Natural killer cell (primary cell): ENCODE measurements around the gene NDUFAF7. TPM values are rescaled to one million over a fixed set of nuclear protein-coding genes. Genes with fewer than 3 reads are reported as not detected.
"Not testable (repeated sequence)": the region's sequence is repeated elsewhere in the genome, so short reads cannot be mapped to it uniquely, and the experiment has no call there.

ENCODE experiments used
- ATAC-seq, 3 donors: fragments of 150-1000 bp in 2 of 3; fragments of 200-7000 bp in 1 of 3; cut with Tn5 transposase; 1 replicate in 1 of 3; 2 replicates in 2 of 3; pipeline ENCODE4 v1.10.0; 2021; ENCODE audit warnings: mild to moderate bottlenecking in 2 of 3, moderate library complexity in 2 of 3
- DNase-seq, 2 donors: peaks; one replicate each; pipeline versions ENCODE4 v3.0.0 to v3.0.0-alpha.2; 2013 to 2021; ENCODE audit warnings: mixed read lengths in 1 of 2
- H3K27ac ChIP-seq: one replicate; pipeline ENCODE4 v1.5.1; 2013; ENCODE audit warnings: mild to moderate bottlenecking, low read length
- H3K27me3 ChIP-seq: one replicate; pipeline ENCODE4 v1.6.1; 2013; ENCODE audit warnings: low read length; ENCODE audit not compliant: control insufficient read depth, insufficient read depth
- H3K36me3 ChIP-seq: one replicate; pipeline ENCODE4 v1.6.1; 2013; ENCODE audit warnings: low read length; ENCODE audit not compliant: control insufficient read depth, insufficient read depth
- H3K4me1 ChIP-seq: one replicate; pipeline ENCODE4 v1.6.1; 2013; ENCODE audit warnings: low read length; ENCODE audit not compliant: control insufficient read depth, insufficient read depth
- H3K4me3 ChIP-seq: one replicate; pipeline ENCODE4 v1.5.1; 2013; ENCODE audit warnings: low read length
- H3K9me3 ChIP-seq: one replicate; pipeline ENCODE4 v1.6.1; 2013; ENCODE audit warnings: low read length; ENCODE audit not compliant: control insufficient read depth, insufficient read depth
- H3K27ac Mint-ChIP-seq, 2 donors: one replicate each; pipeline ENCODE4 v1.8.0; 2022; ENCODE audit warnings: mild to moderate bottlenecking in 2 of 2, mixed read lengths in 2 of 2, moderate library complexity in 1 of 2
- H3K27me3 Mint-ChIP-seq, 2 donors: one replicate each; pipeline ENCODE4 v1.8.0; 2022; ENCODE audit warnings: low read depth in 2 of 2, mixed read lengths in 2 of 2
- H3K36me3 Mint-ChIP-seq: one replicate; pipeline ENCODE4 v1.8.0; 2022; ENCODE audit warnings: mixed read lengths
- H3K4me1 Mint-ChIP-seq, 2 donors: one replicate each; pipeline ENCODE4 v1.8.0; 2022; ENCODE audit warnings: mixed read lengths in 2 of 2
- H3K4me3 Mint-ChIP-seq: one replicate; pipeline ENCODE4 v1.8.0; 2022; ENCODE audit warnings: mild to moderate bottlenecking, moderate library complexity, mixed read lengths
- H3K9me3 Mint-ChIP-seq, 2 donors: one replicate each; pipeline ENCODE4 v1.8.0; 2022; ENCODE audit warnings: mixed read lengths in 2 of 2
- CTCF ChIP-seq: fragments of 200-600 bp; IDR thresholded peaks from one replicate; pipeline ENCODE4 v1.8.0; 2022; ENCODE audit warnings: antibody characterized with exemption
- WGBS: methylation state at CpG from one replicate; pipeline ENCODE4 v1.1.7; 2013; ENCODE audit warnings: missing lambda C conversion rate; ENCODE audit not compliant: insufficient coverage; 5-methylcytosine and 5-hydroxymethylcytosine counted together
- intact Hi-C: fragments of 100-400 bp; cut with micrococcal nuclease; formaldehyde crosslinking; loops from one replicate; pipeline ENCODE4 v1.14.2; 2022
- total RNA-seq, 4 donors: library from RNA; stranded (reverse); fragments of 120-200 nt in 1 of 4; gene quantifications; one replicate each; pipeline versions ENCODE4 v1.2.3 to v1.2.4, GENCODE V29; 2013 to 2022

Gene NDUFAF7
- total RNA-seq, 3 donors from 2014 or later (not counting 1 experiment from before 2014, with no cell fraction given): 13.4 to 24.1 (median 19.7) TPM

DNA sequence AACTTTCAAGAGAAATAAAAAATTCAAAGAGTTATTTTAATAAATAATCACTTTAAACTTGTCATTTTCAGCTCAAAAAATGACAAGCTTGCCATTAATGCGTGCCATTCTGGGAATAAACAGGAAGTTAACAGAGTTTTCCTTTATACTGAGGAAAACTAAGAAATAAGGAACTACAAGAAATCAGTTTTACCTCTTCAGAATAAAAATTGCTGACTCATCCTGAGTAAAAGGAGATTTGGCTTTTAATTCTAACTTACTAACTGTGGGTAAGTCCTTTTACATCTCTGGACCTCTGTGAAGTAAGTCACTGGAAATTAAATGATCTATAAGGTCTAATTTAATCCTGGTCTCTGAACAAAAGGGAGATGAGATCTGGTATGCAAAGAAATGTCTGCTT is 16.2 kb upstream of the NDUFAF7 start:
- H3K4me1 ChIP-seq: no peaks in the 10 kb centered on the region
- no peak overlapping the region for H3K27ac Mint-ChIP-seq
- H3K9me3 Mint-ChIP-seq: no peaks in the 10 kb centered on the region
- H3K27me3 Mint-ChIP-seq: no peaks in the 10 kb centered on the region
- intact Hi-C loops: no loop called here
- no peaks in the 10 kb centered on the region for H3K9me3 ChIP-seq
- no peaks in the 10 kb centered on the region for H3K4me1 Mint-ChIP-seq
- H3K4me3 ChIP-seq: no peak overlapping the region
- no peak for ATAC-seq
- no peak for TF ChIP-seq CTCF
- peaks cover 81% of the 10 kb centered on the region for H3K36me3 ChIP-seq
- no peaks in the 10 kb centered on the region for H3K27me3 ChIP-seq
- H3K4me3 Mint-ChIP-seq: no peak overlapping the region
- DNase-seq: no peak
- H3K27ac ChIP-seq: no peak overlapping the region
- WGBS: no CpG with 5 or more reads among the region's 1 CpG
- peaks cover 25% of the 10 kb centered on the region for H3K36me3 Mint-ChIP-seq

DNA sequence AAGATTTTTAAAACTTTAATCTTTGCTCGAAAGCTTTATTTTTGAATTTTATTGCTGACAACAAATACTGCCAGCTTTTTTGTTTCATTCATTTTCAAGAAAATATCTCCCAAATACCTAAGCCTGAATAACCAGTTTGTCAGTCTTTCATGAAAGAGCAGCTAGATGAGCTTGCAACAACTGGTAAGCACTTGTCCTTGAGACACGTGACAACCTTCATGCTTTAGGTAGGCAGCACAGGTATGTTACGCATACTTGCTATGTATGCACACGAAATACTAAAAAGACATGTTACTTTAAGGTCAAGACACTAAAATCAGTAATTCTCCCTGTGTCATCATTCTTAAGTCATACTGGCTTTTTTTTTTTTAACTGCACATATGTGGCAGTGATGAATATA is 12.4 kb upstream of the NDUFAF7 start:
- Histone ChIP-seq H3K36me3 (peaks cover 68% of the 10 kb centered on the region), H3K4me3 (no peak overlapping the region), H3K27ac (no peak overlapping the region), H3K4me1 (no peaks in the 10 kb centered on the region), H3K9me3 (no peaks in the 10 kb centered on the region), H3K27me3 (no peaks in the 10 kb centered on the region)
- H3K27ac Mint-ChIP-seq: no peak overlapping the region
- TF ChIP-seq CTCF: no peak
- intact Hi-C loops: no loop called here
- H3K4me3 Mint-ChIP-seq: no peak overlapping the region
- no peaks in the 10 kb centered on the region for H3K9me3 Mint-ChIP-seq
- H3K27me3 Mint-ChIP-seq: no peaks in the 10 kb centered on the region
- H3K4me1 Mint-ChIP-seq: peaks cover 3 to 10% of the 10 kb centered on the region in 2 donors
- no peak for ATAC-seq
- 95% methylated on average over 4 of the region's 4 CpGs for WGBS
- no peak for DNase-seq
- peaks cover 14% of the 10 kb centered on the region for H3K36me3 Mint-ChIP-seq

DNA sequence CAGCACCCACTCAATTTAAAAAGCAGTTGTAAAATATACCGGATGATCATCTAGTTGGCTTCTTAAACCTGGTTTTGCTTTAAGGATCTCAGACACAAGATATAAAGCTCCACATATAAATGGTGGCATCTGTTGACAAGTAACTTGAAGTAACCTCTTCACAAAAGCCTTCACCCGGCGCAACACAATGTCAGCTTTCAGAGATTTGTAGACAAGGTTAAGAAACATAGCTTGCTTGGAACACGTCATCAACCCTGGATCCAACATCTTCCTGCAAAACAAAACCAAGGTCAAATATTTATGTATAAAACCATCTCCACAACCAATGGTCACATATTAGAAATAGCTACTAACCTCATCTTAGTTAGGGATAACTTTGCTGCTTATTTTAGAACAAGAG is 8.3 kb upstream of the NDUFAF7 start:
- H3K4me3 Mint-ChIP-seq: no peak overlapping the region
- no peak for TF ChIP-seq CTCF
- Histone ChIP-seq H3K9me3 (no peaks in the 10 kb centered on the region), H3K27me3 (no peaks in the 10 kb centered on the region), H3K4me3 (no peak overlapping the region), H3K36me3 (peaks cover 55% of the 10 kb centered on the region), H3K27ac (no peak overlapping the region), H3K4me1 (no peaks in the 10 kb centered on the region)
- H3K27ac Mint-ChIP-seq: peak overlapping the region; percentile 4 to 45
- no peak for ATAC-seq
- H3K27me3 Mint-ChIP-seq: no peaks in the 10 kb centered on the region
- intact Hi-C loops: no loop called here
- peaks cover 25 to 27% of the 10 kb centered on the region in 2 donors for H3K4me1 Mint-ChIP-seq
- no peak for DNase-seq
- no peaks in the 10 kb centered on the region for H3K9me3 Mint-ChIP-seq
- H3K36me3 Mint-ChIP-seq: peaks cover 12% of the 10 kb centered on the region
- 98% methylated on average over 4 of the region's 4 CpGs for WGBS

GRCh38 chr2:37224063-37224462 is 7.4 kb upstream of the NDUFAF7 start:
- ATAC-seq: no peak
- Histone ChIP-seq H3K9me3 (no peaks in the 10 kb centered on the region), H3K4me3 (no peak overlapping the region), H3K27me3 (no peaks in the 10 kb centered on the region), H3K4me1 (no peaks in the 10 kb centered on the region), H3K27ac (no peak overlapping the region), H3K36me3 (peaks cover 53% of the 10 kb centered on the region)
- no peak for TF ChIP-seq CTCF
- WGBS: 96% methylated on average over 1 of the region's 1 CpG
- intact Hi-C loops: no loop called here
- DNase-seq: no peak
- Mint-ChIP-seq H3K36me3 (peaks cover 12% of the 10 kb centered on the region), H3K27ac (no peak overlapping the region), H3K4me1 (peaks cover 26 to 28% of the 10 kb centered on the region in 2 donors), H3K9me3 (no peaks in the 10 kb centered on the region), H3K4me3 (no peak overlapping the region), H3K27me3 (no peaks in the 10 kb centered on the region)

- peaks cover 31 to 33% of the 10 kb centered on the region in 2 donors for H3K4me1 Mint-ChIP-seq
- H3K27me3 ChIP-seq, intact Hi-C loops, H3K9me3 ChIP-seq, DNase-seq, ATAC-seq, H3K9me3 Mint-ChIP-seq, H3K27ac ChIP-seq, H3K27me3 Mint-ChIP-seq, H3K4me3 ChIP-seq, H3K4me3 Mint-ChIP-seq, H3K4me1 ChIP-seq: not testable (repeated sequence)
- H3K36me3 ChIP-seq: peaks cover 46% of the 10 kb centered on the region
- no CpG with 5 or more reads among the region's 2 CpGs for WGBS
- H3K36me3 Mint-ChIP-seq: peaks cover 12% of the 10 kb centered on the region
- H3K27ac Mint-ChIP-seq: peak overlapping the region in 1 of 2 donors; percentile 5
These were observed 6.3 kb upstream of the NDUFAF7 start for GRCh38 chr2:37225129-37225528.
